GM19324 (cell line): Measurements from ENCODE around the gene R3HDM1.
"Not testable (repeated sequence)": the region's sequence is repeated elsewhere in the genome, so short reads cannot be mapped to it uniquely, and the experiment has no call there.

Source experiments
- ATAC-seq: cut with Tn5 transposase; IDR thresholded peaks from one replicate; pipeline ENCODE4 v1.9.1; 2021; ENCODE audit warnings: mild to moderate bottlenecking, moderate library complexity; ENCODE audit not compliant: unreplicated experiment, low FRiP score

The R3HDM1 gene

DNA sequence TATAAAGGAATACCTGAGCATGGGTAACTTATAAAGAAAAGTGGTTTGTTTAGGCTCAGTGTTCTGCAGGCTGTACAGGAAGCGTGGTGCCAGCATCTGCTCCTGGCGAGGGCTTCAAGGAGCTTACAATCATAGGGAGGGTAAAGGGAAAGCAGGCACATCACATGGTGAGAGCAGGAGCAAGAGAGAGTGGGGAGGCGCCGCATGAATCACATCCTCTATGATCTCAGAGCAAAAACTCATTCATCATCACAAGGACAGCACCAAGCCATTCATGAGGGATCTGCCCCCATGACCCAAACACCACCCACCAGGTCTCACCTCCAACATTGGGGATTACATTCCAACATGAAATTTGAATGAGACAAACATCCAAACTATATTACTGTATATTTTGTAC is 32.5 kb downstream of the R3HDM1 start:
- no peak for ATAC-seq

DNA sequence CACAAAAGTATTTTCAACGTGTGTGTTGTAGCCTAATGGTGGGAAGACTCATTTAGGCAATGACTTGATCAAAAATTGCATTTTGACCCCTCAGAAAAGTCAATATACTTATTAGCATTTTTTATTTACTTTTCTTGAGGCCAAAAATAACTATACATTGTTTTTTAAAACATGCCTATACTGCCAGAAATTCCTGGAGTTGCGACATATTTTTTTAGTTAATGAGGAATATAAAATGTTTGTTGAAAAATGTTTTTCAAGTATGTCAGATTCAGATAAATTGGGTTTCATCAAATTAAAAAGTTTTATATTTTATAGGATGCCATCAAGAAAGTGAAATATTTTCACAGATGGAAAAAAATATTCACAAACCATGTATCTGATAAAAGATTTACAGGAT is 39.6 kb downstream of the R3HDM1 start:
- no peak for ATAC-seq

DNA sequence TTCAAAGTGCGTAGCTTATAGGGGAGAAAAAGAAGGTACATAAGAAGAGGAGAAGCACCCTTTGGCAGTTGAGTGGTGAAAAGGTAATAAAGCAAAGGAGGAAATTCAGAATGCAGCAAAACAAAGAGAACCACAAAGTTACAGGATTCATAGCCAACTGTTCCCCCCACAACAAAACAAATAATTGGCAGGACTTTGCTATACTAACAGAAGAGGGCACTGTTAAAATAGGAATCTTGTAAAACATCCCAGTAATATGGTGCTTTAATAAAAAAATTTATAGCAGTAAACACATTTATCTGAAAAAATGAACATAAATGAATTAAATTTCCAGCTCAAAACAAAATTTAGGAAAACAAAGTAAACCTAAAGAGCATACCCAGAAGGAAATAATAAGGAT is 42.3 kb downstream of the R3HDM1 start:
- no peak for ATAC-seq

GRCh38 chr2:135581282-135581681 is 50.0 kb downstream of the R3HDM1 start:
- no peak for ATAC-seq

GRCh38 chr2:135582383-135582782 is 51.1 kb downstream of the R3HDM1 start:
- ATAC-seq: no peak

- no peak for ATAC-seq
Observed at GRCh38 chr2:135585586-135585985, 54.3 kb downstream of the R3HDM1 start.

DNA sequence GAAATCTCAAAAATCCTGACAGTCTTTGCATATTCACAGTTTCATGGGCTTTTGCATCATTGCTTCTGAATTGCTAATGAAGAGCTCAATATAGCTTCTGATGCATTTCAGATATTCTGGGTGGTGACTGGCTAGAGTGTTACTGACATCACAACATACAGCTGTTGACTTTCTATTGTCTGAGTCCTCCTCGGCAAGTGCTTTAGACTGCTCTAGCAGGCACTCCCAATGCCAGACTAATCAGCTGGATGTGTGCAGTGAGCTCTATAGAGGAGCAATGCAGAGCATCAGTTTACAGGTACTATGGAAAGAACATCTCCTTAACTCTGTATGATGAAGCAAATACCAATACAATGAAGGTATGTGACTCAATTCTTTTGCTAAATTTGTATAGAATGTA is 54.9 kb downstream of the R3HDM1 start:
- peak; percentile 64 for ATAC-seq

GRCh38 chr2:135587958-135588357 is 56.7 kb downstream of the R3HDM1 start:
- no peak for ATAC-seq

- ATAC-seq: no peak
Observed at GRCh38 chr2:135590619-135591260, 59.5 kb downstream of the R3HDM1 start.

DNA sequence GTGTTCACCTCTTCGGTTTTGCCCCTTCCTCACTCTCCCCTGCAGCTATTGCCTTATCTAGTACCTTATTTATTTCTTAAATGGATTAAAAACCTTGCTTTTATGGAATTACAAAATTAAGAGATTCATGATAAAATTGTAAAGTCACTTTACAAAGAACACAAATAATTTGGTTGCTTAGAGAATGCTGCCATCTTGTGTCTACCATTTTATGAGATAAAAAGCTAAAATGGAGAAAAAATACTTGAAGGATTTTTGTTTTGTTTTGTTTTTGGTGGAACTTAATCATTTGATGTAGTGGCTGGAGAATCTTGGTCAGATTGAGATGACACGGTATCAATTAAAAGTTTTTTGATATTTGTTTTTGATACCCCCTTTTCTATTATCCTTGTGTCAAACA is 69.6 kb downstream of the R3HDM1 start:
- no peak for ATAC-seq

- no peak for ATAC-seq
Observed at GRCh38 chr2:135603543-135603942, 72.3 kb downstream of the R3HDM1 start.

- ATAC-seq: no peak
Observed at GRCh38 chr2:135607561-135607960, 76.3 kb downstream of the R3HDM1 start.

DNA sequence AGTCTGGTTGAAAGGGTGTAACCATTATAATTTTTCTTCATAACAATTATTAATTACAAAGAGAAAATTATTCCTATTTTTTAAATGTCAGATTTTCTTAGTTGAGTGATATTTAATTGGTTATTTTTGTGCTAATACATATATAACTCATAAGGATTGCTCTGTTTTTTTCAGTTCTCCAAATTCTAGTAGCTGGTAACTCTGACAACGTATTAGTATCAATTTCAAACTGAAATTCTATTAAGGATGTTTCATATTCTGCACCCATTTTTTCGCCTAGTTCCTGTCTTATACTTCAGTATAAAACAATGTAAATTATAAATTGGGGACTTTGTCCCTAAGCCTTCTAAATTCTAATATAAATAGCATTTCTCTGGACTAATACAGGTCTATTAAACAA is 81.0 kb downstream of the R3HDM1 start:
- no peak for ATAC-seq

DNA sequence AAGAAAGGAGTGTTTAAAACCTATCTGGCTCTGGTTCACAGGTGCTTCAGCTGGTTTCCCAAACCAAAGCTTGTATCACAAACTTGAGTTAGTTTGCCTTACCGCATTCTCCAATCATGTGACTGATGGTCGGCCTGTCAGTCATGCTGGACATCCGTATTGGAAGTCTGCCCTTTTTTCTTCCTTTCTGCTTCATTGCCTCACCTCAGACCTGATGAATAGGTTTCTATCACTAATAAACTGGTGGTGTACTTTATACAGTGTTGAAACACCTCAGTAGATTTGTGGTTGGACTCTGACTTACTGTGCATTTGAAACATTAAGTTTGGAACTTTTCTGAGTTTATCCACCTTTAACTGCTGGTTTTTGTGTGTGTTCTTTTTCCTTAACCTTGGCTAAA is 84.1 kb downstream of the R3HDM1 start:
- no peak for ATAC-seq

- no peak for ATAC-seq
Observed at GRCh38 chr2:135617501-135618015, 86.3 kb downstream of the R3HDM1 start.

DNA sequence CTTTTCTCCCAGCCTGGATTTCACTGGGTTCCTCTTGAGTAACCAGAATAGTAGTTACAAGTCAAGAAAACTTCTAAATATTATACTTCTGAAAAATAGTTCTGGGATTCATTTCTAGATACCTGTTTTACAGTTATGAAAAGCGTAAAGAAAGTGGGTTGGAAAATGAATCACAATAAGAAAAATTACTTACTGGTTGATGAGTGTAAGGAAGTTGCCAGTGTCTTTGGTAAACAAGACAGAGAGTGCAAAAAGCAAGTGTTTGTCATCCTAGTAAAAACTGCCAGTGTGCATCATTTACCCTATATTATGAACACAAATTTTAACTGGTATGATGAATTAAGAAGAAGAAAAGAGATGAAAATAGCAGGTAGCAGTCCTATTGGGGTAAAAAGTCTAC is 88.9 kb downstream of the R3HDM1 start:
- no peak for ATAC-seq

- ATAC-seq: no peak
Observed at GRCh38 chr2:135629520-135629919, 98.2 kb downstream of the R3HDM1 start.

GRCh38 chr2:135630034-135630433 is 98.8 kb downstream of the R3HDM1 start:
- not testable (repeated sequence) for ATAC-seq

GRCh38 chr2:135630488-135630887 is 99.2 kb downstream of the R3HDM1 start:
- ATAC-seq: no peak

DNA sequence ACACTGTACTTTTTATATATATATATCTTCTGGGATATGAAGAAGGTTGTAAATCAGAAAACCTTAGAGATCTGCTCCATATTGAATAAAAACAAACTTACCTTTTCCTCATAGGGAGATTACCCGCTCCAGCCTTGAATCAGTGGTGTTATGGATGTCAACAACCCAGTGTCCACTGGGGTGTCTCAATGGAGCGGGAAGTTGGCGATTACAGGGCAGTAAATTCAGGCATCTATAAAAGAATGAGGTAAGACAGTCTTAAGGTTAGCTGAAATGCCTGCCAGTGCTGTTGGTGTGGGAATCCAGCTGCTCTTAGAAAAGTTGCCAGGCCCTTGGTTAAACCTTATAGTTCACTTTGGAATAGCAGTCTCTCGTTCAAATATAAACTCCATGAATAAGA is 102.3 kb downstream of the R3HDM1 start:
- no peak for ATAC-seq

DNA sequence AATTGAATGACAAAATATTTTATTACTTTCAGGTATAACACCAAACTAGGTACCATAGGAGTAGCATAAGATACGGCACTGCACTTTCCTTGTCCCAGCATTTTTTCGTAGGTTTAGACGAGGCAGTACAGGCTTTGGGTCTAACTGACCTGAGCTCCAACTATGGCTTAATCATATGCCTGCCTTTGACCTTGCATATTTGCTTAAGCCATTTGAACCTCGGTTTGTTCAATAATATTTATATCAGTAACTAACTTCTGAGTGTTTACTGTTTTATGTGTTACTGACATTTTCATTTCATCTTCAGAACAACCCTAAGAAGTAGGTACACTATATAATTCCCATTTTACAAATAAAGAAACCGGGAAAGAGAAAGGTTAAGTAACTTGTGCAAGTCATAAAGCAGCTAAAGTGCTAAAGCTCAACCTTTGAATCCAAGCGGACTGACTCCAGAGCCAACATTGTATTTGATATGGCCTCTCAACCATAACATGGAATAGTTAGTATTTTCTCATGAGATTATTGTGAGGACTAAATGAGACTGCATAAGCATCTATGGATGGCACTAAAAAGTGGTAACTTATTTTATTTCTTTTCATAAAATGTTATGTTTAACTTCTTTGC is 104.0 kb downstream of the R3HDM1 start:
- no peak for ATAC-seq

- no peak for ATAC-seq
Observed at GRCh38 chr2:135636982-135637381, 105.7 kb downstream of the R3HDM1 start.
